Suprapubic skin (tissue), 4 donors: ENCODE results near the gene SYNPO2L.
"Not testable (repeated sequence)": the region's sequence is repeated elsewhere in the genome, so short reads cannot be mapped to it uniquely, and the experiment has no call there.

Experiments
- EP300 ChIP-seq: sonication (generic); formaldehyde crosslinking; IDR thresholded peaks from one replicate; pipeline ENCODE4 v1.6.1; 2017; ENCODE audit warnings: antibody characterized with exemption
- POLR2A ChIP-seq, 2 donors: fragments of 450-650 bp; IDR thresholded peaks; one replicate each; pipeline ENCODE4 v1.6.1; 2017; ENCODE audit warnings: antibody characterized with exemption in 2 of 2, mild to moderate bottlenecking in 2 of 2, moderate library complexity in 2 of 2
- POLR2AphosphoS5 ChIP-seq, 3 donors: sonication (generic); formaldehyde crosslinking; IDR thresholded peaks; one replicate each; pipeline ENCODE4 v1.6.1; 2017; ENCODE audit warnings: antibody characterized with exemption in 3 of 3
- TF ChIP-seq, protein P1 (sequence below), 2 donors: fragments of 200-600 bp in 1 of 2; fragments of 450-650 bp in 1 of 2; sonication (generic) in 1 of 2; IDR thresholded peaks; one replicate each; pipeline ENCODE4 v1.5.1; 2016 to 2019; ENCODE audit warnings: antibody characterized with exemption in 2 of 2, mild to moderate bottlenecking in 1 of 2, moderate library complexity in 1 of 2

GRCh38 chr10:73674546-73674945 lies 18.7 kb upstream of the SYNPO2L start:
- TF ChIP-seq, protein P1, sequence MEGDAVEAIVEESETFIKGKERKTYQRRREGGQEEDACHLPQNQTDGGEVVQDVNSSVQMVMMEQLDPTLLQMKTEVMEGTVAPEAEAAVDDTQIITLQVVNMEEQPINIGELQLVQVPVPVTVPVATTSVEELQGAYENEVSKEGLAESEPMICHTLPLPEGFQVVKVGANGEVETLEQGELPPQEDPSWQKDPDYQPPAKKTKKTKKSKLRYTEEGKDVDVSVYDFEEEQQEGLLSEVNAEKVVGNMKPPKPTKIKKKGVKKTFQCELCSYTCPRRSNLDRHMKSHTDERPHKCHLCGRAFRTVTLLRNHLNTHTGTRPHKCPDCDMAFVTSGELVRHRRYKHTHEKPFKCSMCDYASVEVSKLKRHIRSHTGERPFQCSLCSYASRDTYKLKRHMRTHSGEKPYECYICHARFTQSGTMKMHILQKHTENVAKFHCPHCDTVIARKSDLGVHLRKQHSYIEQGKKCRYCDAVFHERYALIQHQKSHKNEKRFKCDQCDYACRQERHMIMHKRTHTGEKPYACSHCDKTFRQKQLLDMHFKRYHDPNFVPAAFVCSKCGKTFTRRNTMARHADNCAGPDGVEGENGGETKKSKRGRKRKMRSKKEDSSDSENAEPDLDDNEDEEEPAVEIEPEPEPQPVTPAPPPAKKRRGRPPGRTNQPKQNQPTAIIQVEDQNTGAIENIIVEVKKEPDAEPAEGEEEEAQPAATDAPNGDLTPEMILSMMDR (IDR thresholded peaks at IDR 0.05) = not testable (repeated sequence)
- not testable (repeated sequence) for TF ChIP-seq POLR2A (IDR thresholded peaks at IDR 0.05); EP300; POLR2AphosphoS5 (IDR thresholded peaks at IDR 0.05)
